ENCODE data around the gene LUZP2. TPM values are rescaled to one million over a fixed set of nuclear protein-coding genes. Genes with fewer than 3 reads are reported as not detected.

The LUZP2 gene
- total RNA-seq, 2 donors from 2014 or later: 2.0 to 2.4 TPM

DNA sequence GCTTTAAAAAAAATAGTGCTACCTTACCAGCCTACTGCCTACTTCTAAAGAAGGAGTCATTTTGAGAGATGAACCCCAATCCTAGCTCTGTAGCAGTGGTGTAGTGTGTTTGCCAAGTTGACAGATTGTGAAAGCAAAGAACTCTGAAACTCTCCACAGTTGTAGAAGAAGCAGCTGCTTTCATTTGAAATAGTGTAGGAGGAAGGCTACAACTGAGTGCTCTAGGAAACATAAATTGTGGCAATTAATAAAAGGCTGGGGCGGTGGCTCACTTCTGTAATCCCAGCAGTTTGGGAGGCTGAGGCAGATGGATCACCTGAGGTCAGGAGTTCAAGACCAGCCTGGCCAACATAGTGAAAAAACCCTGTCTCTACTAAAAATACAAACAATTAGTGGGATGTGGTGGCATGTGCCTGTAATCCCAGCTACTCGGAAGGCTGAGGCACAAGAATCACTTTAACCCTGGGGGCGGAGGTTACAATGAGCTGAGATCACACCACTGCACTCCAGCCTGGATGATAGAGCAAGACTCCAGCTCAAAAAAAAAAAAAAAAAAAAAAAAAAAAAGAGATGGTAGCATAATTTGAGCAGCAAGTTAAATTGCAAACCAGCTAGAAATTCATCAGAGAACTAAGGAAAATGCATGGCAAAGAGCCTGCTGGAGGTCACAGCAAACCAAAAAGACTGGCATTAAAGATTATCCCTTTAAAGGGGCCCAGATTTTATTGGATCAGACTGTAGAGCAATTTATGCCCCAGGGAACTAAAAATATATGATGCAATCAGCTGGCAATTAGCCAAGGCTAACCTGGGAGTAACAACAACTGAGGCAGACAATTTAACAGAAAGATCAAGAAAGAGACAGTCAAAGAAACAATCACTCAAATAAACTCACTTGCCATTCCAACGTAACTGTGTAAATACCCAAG is 112.6 kb downstream of the LUZP2 start:
- no peak for DNase-seq
- TF ChIP-seq, protein P1, sequence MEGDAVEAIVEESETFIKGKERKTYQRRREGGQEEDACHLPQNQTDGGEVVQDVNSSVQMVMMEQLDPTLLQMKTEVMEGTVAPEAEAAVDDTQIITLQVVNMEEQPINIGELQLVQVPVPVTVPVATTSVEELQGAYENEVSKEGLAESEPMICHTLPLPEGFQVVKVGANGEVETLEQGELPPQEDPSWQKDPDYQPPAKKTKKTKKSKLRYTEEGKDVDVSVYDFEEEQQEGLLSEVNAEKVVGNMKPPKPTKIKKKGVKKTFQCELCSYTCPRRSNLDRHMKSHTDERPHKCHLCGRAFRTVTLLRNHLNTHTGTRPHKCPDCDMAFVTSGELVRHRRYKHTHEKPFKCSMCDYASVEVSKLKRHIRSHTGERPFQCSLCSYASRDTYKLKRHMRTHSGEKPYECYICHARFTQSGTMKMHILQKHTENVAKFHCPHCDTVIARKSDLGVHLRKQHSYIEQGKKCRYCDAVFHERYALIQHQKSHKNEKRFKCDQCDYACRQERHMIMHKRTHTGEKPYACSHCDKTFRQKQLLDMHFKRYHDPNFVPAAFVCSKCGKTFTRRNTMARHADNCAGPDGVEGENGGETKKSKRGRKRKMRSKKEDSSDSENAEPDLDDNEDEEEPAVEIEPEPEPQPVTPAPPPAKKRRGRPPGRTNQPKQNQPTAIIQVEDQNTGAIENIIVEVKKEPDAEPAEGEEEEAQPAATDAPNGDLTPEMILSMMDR (conservative IDR thresholded peaks at IDR 0.05): no peak
- H3K4me3 ChIP-seq (ENCODE audit: low read length): no peak overlapping the region
- WGBS, 2 experiments (ENCODE audit: insufficient coverage in 1 of 2, insufficient read length in 1 of 2): 90 to 100% methylated on average over 2 to 4 of the region's 4 CpGs
- no peak overlapping the region for H3K4me3 Mint-ChIP-seq
- H3K9me3 Mint-ChIP-seq: no peaks in the 10 kb centered on the region
- H3K36me3 Mint-ChIP-seq (ENCODE audit: low read depth): no peaks in the 10 kb centered on the region
- H3K36me3 ChIP-seq (ENCODE audit: control insufficient read depth, insufficient read depth, low read length): no peaks in the 10 kb centered on the region
- H3K4me1 Mint-ChIP-seq: no peaks in the 10 kb centered on the region
- H3K9me3 ChIP-seq (ENCODE audit: control insufficient read depth, low read length): no peaks in the 10 kb centered on the region
- no peaks in the 10 kb centered on the region for H3K27me3 ChIP-seq (ENCODE audit: control insufficient read depth, insufficient read depth, low read length, poor library complexity, severe bottlenecking)
- no peaks in the 10 kb centered on the region for H3K4me1 ChIP-seq (ENCODE audit: control insufficient read depth, insufficient read depth, low read length)
- no peak overlapping the region for H3K9ac ChIP-seq (ENCODE audit: extremely low read depth, low read length, poor library complexity, severe bottlenecking)
- H3K27me3 Mint-ChIP-seq (ENCODE audit: insufficient read depth): no peaks in the 10 kb centered on the region
- no peak overlapping the region for H3K27ac ChIP-seq (ENCODE audit: low read depth, low read length)
- H3K27ac Mint-ChIP-seq: no peak overlapping the region

DNA sequence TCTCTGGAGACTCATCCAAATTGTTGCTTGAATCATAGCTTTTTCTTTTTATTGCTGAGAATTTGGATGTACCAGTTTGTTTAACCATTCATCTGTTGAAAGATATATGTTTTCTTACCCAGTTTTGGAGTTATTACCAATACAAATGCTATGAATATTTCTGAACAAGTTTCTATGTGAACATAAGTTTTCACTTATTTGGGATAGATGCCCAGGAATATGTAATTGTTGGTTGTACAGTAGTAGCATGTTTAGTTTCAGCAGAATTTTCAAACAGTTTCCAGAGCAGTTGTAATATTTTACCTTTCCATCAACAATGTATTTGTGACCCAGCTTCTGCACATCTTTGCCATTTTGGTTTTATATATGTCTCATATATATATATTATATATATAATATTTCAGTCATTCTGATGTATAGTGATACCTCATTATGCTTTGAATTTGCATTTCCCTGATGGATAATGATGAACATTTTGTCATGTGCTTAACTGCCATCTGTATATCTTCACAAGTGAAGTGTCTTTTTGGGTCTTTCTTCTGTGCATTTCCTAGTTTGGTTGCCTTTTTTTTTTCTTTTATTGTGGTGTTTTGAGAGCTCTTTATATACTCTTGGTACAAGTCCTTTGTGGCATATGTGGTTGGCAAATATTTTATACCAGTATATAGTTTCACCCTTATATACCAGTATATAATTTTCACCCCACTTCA is 118.8 kb downstream of the LUZP2 start:
- no peak overlapping the region for H3K9ac ChIP-seq (ENCODE audit: extremely low read depth, low read length, poor library complexity, severe bottlenecking)
- TF ChIP-seq, protein P1 (conservative IDR thresholded peaks at IDR 0.05): no peak
- H3K9me3 Mint-ChIP-seq: no peaks in the 10 kb centered on the region
- H3K27ac ChIP-seq (ENCODE audit: low read depth, low read length): no peak overlapping the region
- H3K9me3 ChIP-seq (ENCODE audit: control insufficient read depth, low read length): no peaks in the 10 kb centered on the region
- no peak overlapping the region for H3K4me3 Mint-ChIP-seq
- H3K36me3 ChIP-seq (ENCODE audit: control insufficient read depth, insufficient read depth, low read length): no peaks in the 10 kb centered on the region
- H3K4me1 Mint-ChIP-seq: peaks cover 4% of the 10 kb centered on the region
- H3K27me3 ChIP-seq (ENCODE audit: control insufficient read depth, insufficient read depth, low read length, poor library complexity, severe bottlenecking): no peaks in the 10 kb centered on the region
- no peaks in the 10 kb centered on the region for H3K36me3 Mint-ChIP-seq (ENCODE audit: low read depth)
- H3K4me3 ChIP-seq (ENCODE audit: low read length): no peak overlapping the region
- H3K4me1 ChIP-seq (ENCODE audit: control insufficient read depth, insufficient read depth, low read length): peaks cover 3% of the 10 kb centered on the region
- no peak overlapping the region for H3K27ac Mint-ChIP-seq
- DNase-seq: no peak
- H3K27me3 Mint-ChIP-seq (ENCODE audit: insufficient read depth): no peaks in the 10 kb centered on the region

DNA sequence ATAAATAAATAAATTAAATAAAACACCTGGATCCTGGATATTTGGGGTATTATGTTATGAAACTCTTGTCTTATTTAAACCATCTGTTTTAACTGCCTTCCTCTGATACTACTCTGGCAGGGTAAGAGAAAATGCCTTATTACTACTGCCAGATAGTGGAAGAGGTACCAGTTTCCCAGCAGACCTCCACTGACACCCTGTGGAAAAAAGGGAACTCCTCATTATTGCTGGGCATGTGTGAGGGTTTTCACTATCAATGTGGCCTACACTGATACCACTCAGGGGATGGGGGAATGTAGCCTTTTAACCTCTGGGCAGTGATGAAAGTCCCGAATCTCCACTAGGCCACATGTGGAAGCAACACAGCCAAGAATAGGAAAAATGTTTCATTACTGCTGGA is 121.0 kb downstream of the LUZP2 start:
- 94 to 100% methylated on average over 1 of the region's 1 CpG for WGBS, 2 experiments (ENCODE audit: insufficient coverage in 1 of 2, insufficient read length in 1 of 2)
- TF ChIP-seq, protein P1 (conservative IDR thresholded peaks at IDR 0.05): peak; percentile 51
- Histone ChIP-seq H3K9me3 (ENCODE audit: control insufficient read depth, low read length) (no peaks in the 10 kb centered on the region), H3K4me3 (ENCODE audit: low read length) (no peak overlapping the region), H3K36me3 (ENCODE audit: control insufficient read depth, insufficient read depth, low read length) (no peaks in the 10 kb centered on the region), H3K4me1 (ENCODE audit: control insufficient read depth, insufficient read depth, low read length) (peaks cover 4% of the 10 kb centered on the region), H3K27me3 (ENCODE audit: control insufficient read depth, insufficient read depth, low read length, poor library complexity, severe bottlenecking) (no peaks in the 10 kb centered on the region), H3K27ac (ENCODE audit: low read depth, low read length) (no peak overlapping the region), H3K9ac (ENCODE audit: extremely low read depth, low read length, poor library complexity, severe bottlenecking) (no peak overlapping the region)
- no peak overlapping the region for H3K4me3 Mint-ChIP-seq
- H3K27me3 Mint-ChIP-seq (ENCODE audit: insufficient read depth): no peaks in the 10 kb centered on the region
- H3K36me3 Mint-ChIP-seq (ENCODE audit: low read depth): no peaks in the 10 kb centered on the region
- DNase-seq: no peak
- H3K27ac Mint-ChIP-seq: no peak overlapping the region
- no peaks in the 10 kb centered on the region for H3K9me3 Mint-ChIP-seq
- peaks cover 23% of the 10 kb centered on the region for H3K4me1 Mint-ChIP-seq

All from endodermal cell (in vitro differentiated cells).